ENCODE data around the gene PGBD5.

The PGBD5 gene

DNA sequence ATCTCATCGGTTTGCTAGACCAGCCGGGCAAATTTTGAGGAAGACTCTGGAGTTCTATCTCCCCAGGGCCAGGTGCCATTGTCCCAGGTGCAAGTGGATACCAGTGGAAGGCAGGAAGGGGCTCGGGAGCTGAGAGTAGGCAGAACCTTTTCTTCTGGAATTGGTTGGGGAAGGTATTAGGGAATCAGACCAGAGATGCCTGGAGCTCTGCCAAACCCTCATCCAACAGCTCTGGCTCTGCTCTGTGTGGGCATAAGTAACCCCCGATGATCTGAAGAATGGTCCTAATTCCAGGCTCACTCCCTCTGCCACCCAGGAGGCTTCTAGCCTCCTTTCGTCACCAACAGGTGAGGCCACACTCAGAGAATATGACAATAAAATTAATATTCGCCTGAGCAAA, 69.9 kb downstream of the PGBD5 start:
- Histone ChIP-seq H3K9me3 (ENCODE audit: control insufficient read depth in 5 of 5, low read length in 5 of 5) (peaks cover 0 to 2% (median 0%) of the 10 kb centered on the region in 5 donors), H3K27ac (ENCODE audit: low read depth, low read length) (no peak overlapping the region), H3K4me3 (ENCODE audit: low read depth in 1 of 5, low read length in 5 of 5) (no peak overlapping the region), H3K36me3 (ENCODE audit: control insufficient read depth in 5 of 5, insufficient read depth in 5 of 5, low read length in 5 of 5) (no peaks in the 10 kb centered on the region), H3K27me3 (ENCODE audit: control insufficient read depth in 5 of 5, insufficient read depth in 4 of 5, low read length in 5 of 5) (peaks cover 0 to 3% (median 0%) of the 10 kb centered on the region in 5 donors), H3K4me1 (ENCODE audit: control insufficient read depth in 5 of 5, insufficient read depth in 5 of 5, low read length in 5 of 5) (peaks cover 0 to 10% (median 2%) of the 10 kb centered on the region in 5 donors), H3K9ac (ENCODE audit: low read length in 5 of 5) (no peak overlapping the region)

GRCh38 chr1:230355594-230355993, 70.5 kb downstream of the PGBD5 start:
- no peaks in the 10 kb centered on the region for H3K9me3 ChIP-seq (ENCODE audit: control insufficient read depth in 5 of 5, low read length in 5 of 5)
- H3K27me3 ChIP-seq (ENCODE audit: control insufficient read depth in 5 of 5, insufficient read depth in 4 of 5, low read length in 5 of 5): peaks cover 0 to 3% (median 0%) of the 10 kb centered on the region in 5 donors
- no peak overlapping the region for H3K4me3 ChIP-seq (ENCODE audit: low read depth in 1 of 5, low read length in 5 of 5)
- H3K9ac ChIP-seq (ENCODE audit: low read length in 5 of 5): no peak overlapping the region
- no peak overlapping the region for H3K27ac ChIP-seq (ENCODE audit: low read depth, low read length)
- H3K36me3 ChIP-seq (ENCODE audit: control insufficient read depth in 5 of 5, insufficient read depth in 5 of 5, low read length in 5 of 5): no peaks in the 10 kb centered on the region
- peaks cover 0 to 16% (median 8%) of the 10 kb centered on the region in 5 donors for H3K4me1 ChIP-seq (ENCODE audit: control insufficient read depth in 5 of 5, insufficient read depth in 5 of 5, low read length in 5 of 5)

GRCh38 chr1:230355128-230355527, 71.0 kb downstream of the PGBD5 start:
- no peaks in the 10 kb centered on the region for H3K36me3 ChIP-seq (ENCODE audit: control insufficient read depth in 5 of 5, insufficient read depth in 5 of 5, low read length in 5 of 5)
- H3K27ac ChIP-seq (ENCODE audit: low read depth, low read length): no peak overlapping the region
- peaks cover 0 to 20% (median 12%) of the 10 kb centered on the region in 5 donors for H3K4me1 ChIP-seq (ENCODE audit: control insufficient read depth in 5 of 5, insufficient read depth in 5 of 5, low read length in 5 of 5)
- H3K27me3 ChIP-seq (ENCODE audit: control insufficient read depth in 5 of 5, insufficient read depth in 4 of 5, low read length in 5 of 5): peaks cover 0 to 3% (median 0%) of the 10 kb centered on the region in 5 donors
- H3K4me3 ChIP-seq (ENCODE audit: low read depth in 1 of 5, low read length in 5 of 5): no peak overlapping the region
- H3K9ac ChIP-seq (ENCODE audit: low read length in 5 of 5): no peak overlapping the region
- no peaks in the 10 kb centered on the region for H3K9me3 ChIP-seq (ENCODE audit: control insufficient read depth in 5 of 5, low read length in 5 of 5)

GRCh38 chr1:230354005-230354404, 72.1 kb downstream of the PGBD5 start:
- no peaks in the 10 kb centered on the region for H3K9me3 ChIP-seq (ENCODE audit: control insufficient read depth in 5 of 5, low read length in 5 of 5)
- no peaks in the 10 kb centered on the region for H3K36me3 ChIP-seq (ENCODE audit: control insufficient read depth in 5 of 5, insufficient read depth in 5 of 5, low read length in 5 of 5)
- H3K4me1 ChIP-seq (ENCODE audit: control insufficient read depth in 5 of 5, insufficient read depth in 5 of 5, low read length in 5 of 5): peaks cover 0 to 23% (median 14%) of the 10 kb centered on the region in 5 donors
- no peak overlapping the region for H3K4me3 ChIP-seq (ENCODE audit: low read depth in 1 of 5, low read length in 5 of 5)
- H3K9ac ChIP-seq (ENCODE audit: low read length in 5 of 5): no peak overlapping the region
- no peak overlapping the region for H3K27ac ChIP-seq (ENCODE audit: low read depth, low read length)
- peaks cover 0 to 3% (median 0%) of the 10 kb centered on the region in 5 donors for H3K27me3 ChIP-seq (ENCODE audit: control insufficient read depth in 5 of 5, insufficient read depth in 4 of 5, low read length in 5 of 5)

DNA sequence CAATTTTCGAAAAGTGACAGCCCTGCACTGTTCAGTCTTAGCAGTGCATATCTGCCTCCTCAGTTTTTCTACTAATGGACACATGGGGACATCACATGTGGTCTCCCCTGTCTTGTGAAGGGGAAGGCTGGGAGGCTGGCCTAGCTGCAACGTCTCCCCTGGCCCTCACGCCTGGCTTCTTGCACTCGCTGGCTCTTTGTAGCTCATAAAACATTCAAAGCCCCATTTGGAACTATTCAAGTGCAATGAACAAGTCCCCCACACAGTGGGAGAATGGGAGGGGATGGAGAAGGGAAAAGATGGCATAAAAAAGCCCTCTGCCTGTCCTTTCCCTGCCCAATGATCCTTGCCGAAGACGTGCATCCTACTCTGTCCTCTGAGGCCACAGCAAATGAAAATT, 73.6 kb downstream of the PGBD5 start:
- Histone ChIP-seq H3K27ac (ENCODE audit: low read depth, low read length) (no peak overlapping the region), H3K27me3 (ENCODE audit: control insufficient read depth in 5 of 5, insufficient read depth in 4 of 5, low read length in 5 of 5) (peaks cover 0 to 3% (median 0%) of the 10 kb centered on the region in 5 donors), H3K4me1 (ENCODE audit: control insufficient read depth in 5 of 5, insufficient read depth in 5 of 5, low read length in 5 of 5) (peaks cover 0 to 25% (median 14%) of the 10 kb centered on the region in 5 donors), H3K36me3 (ENCODE audit: control insufficient read depth in 5 of 5, insufficient read depth in 5 of 5, low read length in 5 of 5) (no peaks in the 10 kb centered on the region), H3K9me3 (ENCODE audit: control insufficient read depth in 5 of 5, low read length in 5 of 5) (no peaks in the 10 kb centered on the region), H3K9ac (ENCODE audit: low read length in 5 of 5) (no peak overlapping the region), H3K4me3 (ENCODE audit: low read depth in 1 of 5, low read length in 5 of 5) (no peak overlapping the region)

- Histone ChIP-seq H3K27ac (ENCODE audit: low read depth, low read length) (no peak overlapping the region), H3K27me3 (ENCODE audit: control insufficient read depth in 5 of 5, insufficient read depth in 4 of 5, low read length in 5 of 5) (no peaks in the 10 kb centered on the region), H3K4me3 (ENCODE audit: low read depth in 1 of 5, low read length in 5 of 5) (no peak overlapping the region), H3K9me3 (ENCODE audit: control insufficient read depth in 5 of 5, low read length in 5 of 5) (no peaks in the 10 kb centered on the region), H3K36me3 (ENCODE audit: control insufficient read depth in 5 of 5, insufficient read depth in 5 of 5, low read length in 5 of 5) (no peaks in the 10 kb centered on the region), H3K4me1 (ENCODE audit: control insufficient read depth in 5 of 5, insufficient read depth in 5 of 5, low read length in 5 of 5) (peaks cover 0 to 31% (median 17%) of the 10 kb centered on the region in 5 donors), H3K9ac (ENCODE audit: low read length in 5 of 5) (no peak overlapping the region)
Observed at GRCh38 chr1:230351983-230352382, 74.1 kb downstream of the PGBD5 start.

DNA sequence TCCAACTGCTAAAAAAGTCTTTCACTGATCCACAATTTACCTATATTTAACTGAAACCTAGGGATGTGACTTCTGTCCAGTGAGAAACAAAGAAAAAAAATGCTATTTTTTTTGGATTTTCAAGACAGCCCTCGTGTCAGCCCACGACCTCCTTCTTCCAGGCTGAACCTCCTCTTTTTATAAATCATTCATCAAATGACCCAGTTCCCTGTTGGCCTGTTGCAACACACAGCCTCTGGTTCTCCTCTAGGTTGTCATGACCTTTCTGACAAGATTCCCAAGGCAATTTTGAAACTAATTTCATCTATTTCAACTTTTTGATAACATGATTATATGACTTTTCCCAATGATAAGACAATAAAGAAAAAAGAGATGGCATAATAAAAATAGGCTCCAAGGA, 74.6 kb downstream of the PGBD5 start:
- H3K36me3 ChIP-seq (ENCODE audit: control insufficient read depth in 5 of 5, insufficient read depth in 5 of 5, low read length in 5 of 5): no peaks in the 10 kb centered on the region
- no peak overlapping the region for H3K4me3 ChIP-seq (ENCODE audit: low read depth in 1 of 5, low read length in 5 of 5)
- no peaks in the 10 kb centered on the region for H3K9me3 ChIP-seq (ENCODE audit: control insufficient read depth in 5 of 5, low read length in 5 of 5)
- no peaks in the 10 kb centered on the region for H3K27me3 ChIP-seq (ENCODE audit: control insufficient read depth in 5 of 5, insufficient read depth in 4 of 5, low read length in 5 of 5)
- H3K4me1 ChIP-seq (ENCODE audit: control insufficient read depth in 5 of 5, insufficient read depth in 5 of 5, low read length in 5 of 5): peaks cover 0 to 32% (median 18%) of the 10 kb centered on the region in 5 donors
- no peak overlapping the region for H3K9ac ChIP-seq (ENCODE audit: low read length in 5 of 5)
- H3K27ac ChIP-seq (ENCODE audit: low read depth, low read length): no peak overlapping the region

DNA sequence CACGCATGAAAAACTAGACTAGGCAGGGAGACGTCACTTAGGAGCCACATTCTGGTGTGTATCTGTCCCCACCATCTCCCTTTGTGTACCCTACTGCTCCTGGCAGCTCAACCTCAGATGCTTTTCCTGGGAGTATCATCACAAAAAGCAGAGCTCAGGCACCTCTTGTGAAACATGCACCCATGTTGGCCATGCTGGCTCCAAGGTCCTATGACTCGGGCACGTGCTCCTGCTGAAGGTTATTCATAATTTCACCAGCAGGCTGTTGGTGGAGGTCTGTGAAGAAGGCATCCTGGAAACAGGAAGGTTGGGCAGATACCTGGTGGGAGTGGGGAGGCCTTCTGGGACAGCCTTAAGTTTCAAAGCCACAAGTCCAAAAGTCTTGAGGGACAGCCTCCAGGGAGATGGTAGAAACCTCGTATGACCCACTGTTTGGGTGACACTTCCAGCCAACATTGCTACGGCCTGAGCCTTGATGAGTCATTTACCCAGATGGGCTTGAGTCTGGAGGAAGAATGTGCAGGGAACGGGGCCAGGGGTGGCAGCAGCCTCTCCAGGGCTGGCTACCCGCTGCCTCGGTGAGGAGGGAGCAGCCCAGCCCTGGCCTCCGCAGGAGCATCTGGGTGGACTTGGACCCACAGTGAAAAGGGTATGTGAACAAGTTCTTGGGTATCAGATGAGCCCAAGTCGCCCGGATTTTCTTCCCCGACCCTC, 75.8 kb downstream of the PGBD5 start:
- Histone ChIP-seq H3K4me1 (ENCODE audit: control insufficient read depth in 5 of 5, insufficient read depth in 5 of 5, low read length in 5 of 5) (peaks cover 0 to 40% (median 22%) of the 10 kb centered on the region in 5 donors), H3K27ac (ENCODE audit: low read depth, low read length) (no peak overlapping the region), H3K9me3 (ENCODE audit: control insufficient read depth in 5 of 5, low read length in 5 of 5) (no peaks in the 10 kb centered on the region), H3K27me3 (ENCODE audit: control insufficient read depth in 5 of 5, insufficient read depth in 4 of 5, low read length in 5 of 5) (no peaks in the 10 kb centered on the region), H3K4me3 (ENCODE audit: low read depth in 1 of 5, low read length in 5 of 5) (no peak overlapping the region), H3K9ac (ENCODE audit: low read length in 5 of 5) (no peak overlapping the region), H3K36me3 (ENCODE audit: control insufficient read depth in 5 of 5, insufficient read depth in 5 of 5, low read length in 5 of 5) (no peaks in the 10 kb centered on the region)

DNA sequence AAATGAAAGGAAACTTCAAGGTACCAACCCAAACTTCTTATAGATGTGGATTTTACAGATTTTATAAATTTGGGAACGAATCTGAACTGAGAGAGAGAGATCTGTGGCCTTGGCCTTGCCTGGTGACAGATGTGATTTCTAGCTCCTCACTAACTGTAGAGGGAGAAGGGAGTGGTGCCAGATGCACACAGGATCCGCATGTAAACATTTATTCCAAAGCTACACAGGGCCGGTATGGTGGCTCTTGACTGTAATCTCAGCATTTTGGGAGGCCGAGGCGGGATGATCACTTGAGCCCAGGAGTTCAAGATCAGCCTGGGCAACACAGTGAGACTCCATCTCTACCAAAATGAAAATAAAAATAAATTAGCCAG, 77.1 kb downstream of the PGBD5 start:
- H3K36me3 ChIP-seq (ENCODE audit: control insufficient read depth in 5 of 5, insufficient read depth in 5 of 5, low read length in 5 of 5): no peaks in the 10 kb centered on the region
- no peak overlapping the region for H3K27ac ChIP-seq (ENCODE audit: low read depth, low read length)
- peaks cover 0 to 53% (median 30%) of the 10 kb centered on the region in 5 donors for H3K4me1 ChIP-seq (ENCODE audit: control insufficient read depth in 5 of 5, insufficient read depth in 5 of 5, low read length in 5 of 5)
- no peaks in the 10 kb centered on the region for H3K27me3 ChIP-seq (ENCODE audit: control insufficient read depth in 5 of 5, insufficient read depth in 4 of 5, low read length in 5 of 5)
- no peak overlapping the region for H3K4me3 ChIP-seq (ENCODE audit: low read depth in 1 of 5, low read length in 5 of 5)
- no peaks in the 10 kb centered on the region for H3K9me3 ChIP-seq (ENCODE audit: control insufficient read depth in 5 of 5, low read length in 5 of 5)
- H3K9ac ChIP-seq (ENCODE audit: low read length in 5 of 5): no peak overlapping the region

- Histone ChIP-seq H3K4me3 (ENCODE audit: low read depth in 1 of 5, low read length in 5 of 5) (no peak overlapping the region), H3K27me3 (ENCODE audit: control insufficient read depth in 5 of 5, insufficient read depth in 4 of 5, low read length in 5 of 5) (no peaks in the 10 kb centered on the region), H3K9me3 (ENCODE audit: control insufficient read depth in 5 of 5, low read length in 5 of 5) (no peaks in the 10 kb centered on the region), H3K27ac (ENCODE audit: low read depth, low read length) (no peak overlapping the region), H3K36me3 (ENCODE audit: control insufficient read depth in 5 of 5, insufficient read depth in 5 of 5, low read length in 5 of 5) (no peaks in the 10 kb centered on the region), H3K9ac (ENCODE audit: low read length in 5 of 5) (no peak overlapping the region), H3K4me1 (ENCODE audit: control insufficient read depth in 5 of 5, insufficient read depth in 5 of 5, low read length in 5 of 5) (peaks cover 0 to 53% (median 30%) of the 10 kb centered on the region in 5 donors)
Observed at GRCh38 chr1:230348386-230349019, 77.6 kb downstream of the PGBD5 start.

Data from subcutaneous abdominal adipose tissue (tissue), 5 donors.